ENCODE measurements around the gene AUH.
A peak's percentile ranks its signal among the peaks of the same experiment; 100 is the strongest.
"Not testable (repeated sequence)": the region's sequence is repeated elsewhere in the genome, so short reads cannot be mapped to it uniquely, and the experiment has no call there.

The AUH gene

DNA sequence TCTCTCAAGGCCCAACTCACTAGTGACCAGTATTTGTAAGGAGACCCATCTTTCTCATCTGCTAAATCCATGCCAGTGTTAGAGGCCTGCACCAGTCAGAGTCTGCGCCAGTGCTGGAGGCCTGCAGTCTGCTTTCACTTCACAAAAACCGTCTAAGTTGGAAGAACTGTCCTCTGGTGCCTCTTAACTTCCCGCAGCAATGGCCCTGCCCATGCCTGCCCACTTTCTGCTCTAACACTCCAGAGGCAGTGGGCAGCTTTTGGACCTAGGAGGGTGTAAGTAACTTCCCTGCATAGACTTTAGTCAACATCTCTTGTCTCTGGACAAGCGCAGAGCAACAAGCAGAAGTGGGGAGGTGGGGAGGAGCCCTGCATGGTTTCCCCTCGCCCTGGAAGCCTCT is 152.9 kb downstream of the AUH start:
- no peaks in the 10 kb centered on the region for H3K27me3 ChIP-seq (replicated peaks; ENCODE audit: control insufficient read depth, insufficient read depth, low read length, poor library complexity, severe bottlenecking)
- no peaks in the 10 kb centered on the region for H3K36me3 ChIP-seq (ENCODE audit: control insufficient read depth, insufficient read depth, low read length)
- no peaks in the 10 kb centered on the region for H3K9me3 ChIP-seq (ENCODE audit: control insufficient read depth, low read length)
- peaks cover 6% of the 10 kb centered on the region for H3K4me1 ChIP-seq (ENCODE audit: control insufficient read depth, insufficient read depth, low read length, poor library complexity, severe bottlenecking)
- no peak overlapping the region for H3K4me3 ChIP-seq (ENCODE audit: insufficient read depth, low read depth, low read length, poor library complexity, severe bottlenecking)
- DNase-seq = no peak
- no peak overlapping the region for H3K27ac ChIP-seq (ENCODE audit: insufficient read depth, low read length, poor library complexity, severe bottlenecking)

DNA sequence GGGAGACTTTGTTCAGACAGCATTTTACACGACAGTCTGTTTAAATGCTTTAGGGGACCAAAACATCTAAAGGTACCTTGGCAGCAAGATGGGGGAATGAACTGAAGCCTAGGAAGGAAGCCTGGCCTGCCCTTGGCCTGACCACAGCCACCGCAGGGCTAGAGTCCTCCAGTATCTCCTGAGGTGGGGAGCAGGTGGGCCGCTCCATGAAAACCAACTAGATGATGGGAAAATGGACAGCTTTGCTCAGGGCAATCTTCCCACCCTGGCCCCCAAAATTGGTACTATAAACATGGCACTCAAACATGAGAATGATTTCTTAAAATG is 153.3 kb downstream of the AUH start:
- Histone ChIP-seq H3K4me1 (ENCODE audit: control insufficient read depth, insufficient read depth, low read length, poor library complexity, severe bottlenecking) (peaks cover 6% of the 10 kb centered on the region), H3K36me3 (ENCODE audit: control insufficient read depth, insufficient read depth, low read length) (no peaks in the 10 kb centered on the region), H3K27me3 (replicated peaks; ENCODE audit: control insufficient read depth, insufficient read depth, low read length, poor library complexity, severe bottlenecking) (no peaks in the 10 kb centered on the region), H3K9me3 (ENCODE audit: control insufficient read depth, low read length) (no peaks in the 10 kb centered on the region), H3K4me3 (ENCODE audit: insufficient read depth, low read depth, low read length, poor library complexity, severe bottlenecking) (peak overlapping the region; percentile 4), H3K27ac (ENCODE audit: insufficient read depth, low read length, poor library complexity, severe bottlenecking) (no peak overlapping the region)
- no peak for DNase-seq

DNA sequence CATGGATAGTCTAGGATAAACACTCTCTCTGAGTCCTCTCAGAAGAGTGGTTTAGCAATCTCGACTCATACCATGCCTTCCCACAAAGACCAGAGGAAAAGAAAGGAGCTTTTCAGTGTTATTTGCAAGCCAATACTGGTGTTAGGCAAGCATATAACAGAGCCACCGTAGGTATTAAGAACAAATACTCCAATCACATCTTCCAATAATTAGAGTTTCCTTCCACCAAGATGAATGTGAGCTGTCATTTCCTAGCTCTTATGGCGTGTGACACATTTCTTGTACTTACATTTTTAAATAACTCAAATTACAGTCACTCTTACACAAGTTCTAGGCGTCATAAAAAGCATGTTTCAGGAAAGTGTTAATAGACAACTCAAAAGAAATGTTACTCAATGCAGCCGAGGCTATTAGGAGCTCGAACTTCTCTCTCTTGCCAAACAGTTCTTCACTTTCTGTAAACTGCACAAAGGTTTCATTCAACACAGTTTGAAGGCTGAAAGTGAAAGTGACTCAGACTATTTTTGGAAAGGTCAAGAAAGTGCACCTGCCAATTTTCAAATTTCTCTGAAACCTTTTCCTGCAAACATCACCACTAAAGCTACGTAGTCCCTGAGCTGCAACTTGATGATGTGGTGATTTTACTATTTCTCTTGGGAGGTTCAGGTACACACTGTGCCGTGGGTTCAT is 153.8 kb downstream of the AUH start:
- Histone ChIP-seq H3K36me3 (ENCODE audit: control insufficient read depth, insufficient read depth, low read length) (no peaks in the 10 kb centered on the region), H3K9me3 (ENCODE audit: control insufficient read depth, low read length) (no peaks in the 10 kb centered on the region), H3K4me3 (ENCODE audit: insufficient read depth, low read depth, low read length, poor library complexity, severe bottlenecking) (peak overlapping the region; percentile 4), H3K27me3 (replicated peaks; ENCODE audit: control insufficient read depth, insufficient read depth, low read length, poor library complexity, severe bottlenecking) (no peaks in the 10 kb centered on the region), H3K27ac (ENCODE audit: insufficient read depth, low read length, poor library complexity, severe bottlenecking) (no peak overlapping the region), H3K4me1 (ENCODE audit: control insufficient read depth, insufficient read depth, low read length, poor library complexity, severe bottlenecking) (peaks cover 6% of the 10 kb centered on the region)
- DNase-seq = no peak

- Histone ChIP-seq H3K4me1 (ENCODE audit: control insufficient read depth, insufficient read depth, low read length, poor library complexity, severe bottlenecking) (peaks cover 6% of the 10 kb centered on the region), H3K27me3 (replicated peaks; ENCODE audit: control insufficient read depth, insufficient read depth, low read length, poor library complexity, severe bottlenecking) (no peaks in the 10 kb centered on the region), H3K27ac (ENCODE audit: insufficient read depth, low read length, poor library complexity, severe bottlenecking) (no peak overlapping the region), H3K4me3 (ENCODE audit: insufficient read depth, low read depth, low read length, poor library complexity, severe bottlenecking) (no peak overlapping the region), H3K9me3 (ENCODE audit: control insufficient read depth, low read length) (no peaks in the 10 kb centered on the region), H3K36me3 (ENCODE audit: control insufficient read depth, insufficient read depth, low read length) (no peaks in the 10 kb centered on the region)
- no peak for DNase-seq
These were observed 154.4 kb downstream of the AUH start for GRCh38 chr9:91207397-91207728.

GRCh38 chr9:91206806-91207205 is 154.9 kb downstream of the AUH start:
- Histone ChIP-seq H3K27ac (ENCODE audit: insufficient read depth, low read length, poor library complexity, severe bottlenecking) (no peak overlapping the region), H3K4me1 (ENCODE audit: control insufficient read depth, insufficient read depth, low read length, poor library complexity, severe bottlenecking) (peaks cover 6% of the 10 kb centered on the region), H3K9me3 (ENCODE audit: control insufficient read depth, low read length) (no peaks in the 10 kb centered on the region), H3K27me3 (replicated peaks; ENCODE audit: control insufficient read depth, insufficient read depth, low read length, poor library complexity, severe bottlenecking) (no peaks in the 10 kb centered on the region), H3K36me3 (ENCODE audit: control insufficient read depth, insufficient read depth, low read length) (no peaks in the 10 kb centered on the region), H3K4me3 (ENCODE audit: insufficient read depth, low read depth, low read length, poor library complexity, severe bottlenecking) (no peak overlapping the region)
- DNase-seq = no peak

- H3K4me1 ChIP-seq (ENCODE audit: control insufficient read depth, insufficient read depth, low read length, poor library complexity, severe bottlenecking) = peaks cover 5% of the 10 kb centered on the region
- DNase-seq = no peak
- no peak overlapping the region for H3K4me3 ChIP-seq (ENCODE audit: insufficient read depth, low read depth, low read length, poor library complexity, severe bottlenecking)
- H3K27me3 ChIP-seq (replicated peaks; ENCODE audit: control insufficient read depth, insufficient read depth, low read length, poor library complexity, severe bottlenecking) = no peaks in the 10 kb centered on the region
- no peaks in the 10 kb centered on the region for H3K9me3 ChIP-seq (ENCODE audit: control insufficient read depth, low read length)
- no peak overlapping the region for H3K27ac ChIP-seq (ENCODE audit: insufficient read depth, low read length, poor library complexity, severe bottlenecking)
- H3K36me3 ChIP-seq (ENCODE audit: control insufficient read depth, insufficient read depth, low read length) = no peaks in the 10 kb centered on the region
These were observed 158.9 kb downstream of the AUH start for GRCh38 chr9:91202736-91203283.

DNA sequence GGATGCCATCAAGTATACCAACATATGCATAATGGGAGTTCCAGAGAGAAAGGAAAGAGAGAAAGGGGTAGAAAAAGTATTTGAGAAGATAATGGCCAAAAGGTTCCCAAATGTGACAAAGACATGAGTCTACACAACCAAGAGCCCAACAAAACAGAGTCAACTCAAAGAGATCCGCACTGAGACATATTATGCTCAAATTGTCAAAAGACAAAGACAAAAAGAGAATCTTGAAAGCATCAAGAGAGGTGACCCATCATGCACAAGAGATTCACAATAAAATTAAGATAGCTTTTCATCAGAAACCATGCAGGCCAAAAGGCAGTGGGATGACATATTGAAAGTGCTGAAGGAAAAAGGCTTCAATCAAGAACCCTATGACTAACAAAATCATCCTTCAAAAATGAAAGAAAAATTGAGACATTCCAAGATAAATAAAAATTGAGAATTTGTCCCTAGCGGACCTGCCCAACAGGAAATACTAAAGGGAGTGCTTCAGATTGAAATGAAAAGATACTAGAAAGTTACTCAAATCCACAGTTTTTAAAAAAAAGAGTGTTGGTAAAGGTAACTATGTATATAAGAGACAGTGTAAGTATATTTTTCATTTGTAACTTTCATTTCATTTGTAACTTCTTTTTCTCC is 160.9 kb downstream of the AUH start:
- no peaks in the 10 kb centered on the region for H3K9me3 ChIP-seq (ENCODE audit: control insufficient read depth, low read length)
- H3K36me3 ChIP-seq (ENCODE audit: control insufficient read depth, insufficient read depth, low read length) = no peaks in the 10 kb centered on the region
- H3K27me3 ChIP-seq (replicated peaks; ENCODE audit: control insufficient read depth, insufficient read depth, low read length, poor library complexity, severe bottlenecking) = no peaks in the 10 kb centered on the region
- no peaks in the 10 kb centered on the region for H3K4me1 ChIP-seq (ENCODE audit: control insufficient read depth, insufficient read depth, low read length, poor library complexity, severe bottlenecking)
- DNase-seq = no peak
- no peak overlapping the region for H3K4me3 ChIP-seq (ENCODE audit: insufficient read depth, low read depth, low read length, poor library complexity, severe bottlenecking)
- no peak overlapping the region for H3K27ac ChIP-seq (ENCODE audit: insufficient read depth, low read length, poor library complexity, severe bottlenecking)

GRCh38 chr9:91199739-91200497 is 161.8 kb downstream of the AUH start:
- Histone ChIP-seq H3K27me3 (replicated peaks; ENCODE audit: control insufficient read depth, insufficient read depth, low read length, poor library complexity, severe bottlenecking) (no peaks in the 10 kb centered on the region), H3K4me1 (ENCODE audit: control insufficient read depth, insufficient read depth, low read length, poor library complexity, severe bottlenecking) (peaks cover under 1% of the 10 kb centered on the region), H3K9me3 (ENCODE audit: control insufficient read depth, low read length) (no peaks in the 10 kb centered on the region), H3K4me3 (ENCODE audit: insufficient read depth, low read depth, low read length, poor library complexity, severe bottlenecking) (no peak overlapping the region), H3K36me3 (ENCODE audit: control insufficient read depth, insufficient read depth, low read length) (no peaks in the 10 kb centered on the region), H3K27ac (ENCODE audit: insufficient read depth, low read length, poor library complexity, severe bottlenecking) (no peak overlapping the region)
- DNase-seq = no peak

GRCh38 chr9:91198881-91199280 is 162.8 kb downstream of the AUH start:
- not testable (repeated sequence) for H3K9me3 ChIP-seq (ENCODE audit: control insufficient read depth, low read length); H3K27me3 ChIP-seq (replicated peaks; ENCODE audit: control insufficient read depth, insufficient read depth, low read length, poor library complexity, severe bottlenecking); H3K27ac ChIP-seq (ENCODE audit: insufficient read depth, low read length, poor library complexity, severe bottlenecking); DNase-seq; H3K4me3 ChIP-seq (ENCODE audit: insufficient read depth, low read depth, low read length, poor library complexity, severe bottlenecking); H3K4me1 ChIP-seq (ENCODE audit: control insufficient read depth, insufficient read depth, low read length, poor library complexity, severe bottlenecking); H3K36me3 ChIP-seq (ENCODE audit: control insufficient read depth, insufficient read depth, low read length)

GRCh38 chr9:91198405-91198804 is 163.3 kb downstream of the AUH start:
- Histone ChIP-seq H3K9me3 (ENCODE audit: control insufficient read depth, low read length) (no peaks in the 10 kb centered on the region), H3K27ac (ENCODE audit: insufficient read depth, low read length, poor library complexity, severe bottlenecking) (no peak overlapping the region), H3K4me3 (ENCODE audit: insufficient read depth, low read depth, low read length, poor library complexity, severe bottlenecking) (no peak overlapping the region), H3K27me3 (replicated peaks; ENCODE audit: control insufficient read depth, insufficient read depth, low read length, poor library complexity, severe bottlenecking) (no peaks in the 10 kb centered on the region), H3K36me3 (ENCODE audit: control insufficient read depth, insufficient read depth, low read length) (no peaks in the 10 kb centered on the region), H3K4me1 (ENCODE audit: control insufficient read depth, insufficient read depth, low read length, poor library complexity, severe bottlenecking) (peaks cover 8% of the 10 kb centered on the region)
- DNase-seq = no peak

Measured in effector memory CD4-positive, alpha-beta T cell (primary cell).